ENCODE results near the gene RAB1A. TPM values are rescaled to one million over a fixed set of nuclear protein-coding genes. Genes with fewer than 3 reads are reported as not detected.
"Not testable (repeated sequence)": the region's sequence is repeated elsewhere in the genome, so short reads cannot be mapped to it uniquely, and the experiment has no call there.

RAB1A gene
- total and polyA plus RNA-seq, 2 donors from 2014 or later: 166 to 194 TPM

- intact Hi-C loops (cut with DNase I): no loop called here
- DNase-seq (peak in 3 of 5 donors; percentile 63 to 90 (median 74)), FAIRE-seq (no peak)
- Histone ChIP-seq H3K36me3 (ENCODE audit: control insufficient read depth in 2 of 3, insufficient read depth in 3 of 3, low read length in 3 of 3) (no peaks in the 10 kb centered on the region), H3K9me3 (ENCODE audit: control insufficient read depth in 2 of 3, insufficient read depth in 1 of 3, low read length in 3 of 3) (no peaks in the 10 kb centered on the region), H3K27me3 (ENCODE audit: control insufficient read depth, insufficient read depth, low read length) (no peaks in the 10 kb centered on the region), H3K27ac (ENCODE audit: low read depth in 2 of 2, low read length in 2 of 2) (peak overlapping the region; percentile 99 to 100), H3K9ac (ENCODE audit: low read length in 3 of 3) (peak overlapping the region; percentile 73 to 97 (median 95)), H3K4me1 (ENCODE audit: control insufficient read depth in 2 of 3, insufficient read depth in 2 of 3, low read depth in 1 of 3, low read length in 3 of 3) (peaks cover 0 to 32% (median 0%) of the 10 kb centered on the region in 3 donors), H3K4me3 (ENCODE audit: low read length in 3 of 3) (peak overlapping the region; percentile 93 to 98 (median 97))
- TF ChIP-seq CTCF (IDR thresholded peaks at IDR 0.05; ENCODE audit: borderline replicate concordance, extremely low read depth, insufficient read depth): no peak
Observed at GRCh38 chr2:65129286-65129825, 550 bp downstream of the RAB1A start.

GRCh38 chr2:65128297-65129190 is 1.4 kb downstream of the RAB1A start:
- Histone ChIP-seq H3K36me3 (ENCODE audit: control insufficient read depth in 2 of 3, insufficient read depth in 3 of 3, low read length in 3 of 3) (no peaks in the 10 kb centered on the region), H3K27me3 (ENCODE audit: control insufficient read depth, insufficient read depth, low read length) (no peaks in the 10 kb centered on the region), H3K4me3 (ENCODE audit: low read length in 3 of 3) (peak overlapping the region; percentile 93 to 98 (median 97)), H3K9me3 (ENCODE audit: control insufficient read depth in 2 of 3, insufficient read depth in 1 of 3, low read length in 3 of 3) (no peaks in the 10 kb centered on the region), H3K9ac (ENCODE audit: low read length in 3 of 3) (peak overlapping the region; percentile 73 to 97 (median 95)), H3K4me1 (ENCODE audit: control insufficient read depth in 2 of 3, insufficient read depth in 2 of 3, low read depth in 1 of 3, low read length in 3 of 3) (peaks cover 0 to 32% (median 5%) of the 10 kb centered on the region in 3 donors), H3K27ac (ENCODE audit: low read depth in 2 of 2, low read length in 2 of 2) (peak overlapping the region; percentile 56 to 99)
- DNase-seq (peak in 2 of 5 donors; percentile 43 to 60), FAIRE-seq (no peak)
- no peak for TF ChIP-seq CTCF (IDR thresholded peaks at IDR 0.05; ENCODE audit: borderline replicate concordance, extremely low read depth, insufficient read depth)
- intact Hi-C loops (cut with DNase I): no loop called here

GRCh38 chr2:65125457-65125856 is 4.4 kb downstream of the RAB1A start:
- H3K27ac ChIP-seq (ENCODE audit: low read depth in 2 of 2, low read length in 2 of 2); intact Hi-C loops (cut with DNase I); H3K27me3 ChIP-seq (ENCODE audit: control insufficient read depth, insufficient read depth, low read length); H3K36me3 ChIP-seq (ENCODE audit: control insufficient read depth in 2 of 3, insufficient read depth in 3 of 3, low read length in 3 of 3); H3K9ac ChIP-seq (ENCODE audit: low read length in 3 of 3); H3K9me3 ChIP-seq (ENCODE audit: control insufficient read depth in 2 of 3, insufficient read depth in 1 of 3, low read length in 3 of 3); DNase-seq; H3K4me3 ChIP-seq (ENCODE audit: low read length in 3 of 3); FAIRE-seq: not testable (repeated sequence)
- H3K4me1 ChIP-seq (ENCODE audit: control insufficient read depth in 2 of 3, insufficient read depth in 2 of 3, low read depth in 1 of 3, low read length in 3 of 3): peaks cover 0 to 29% (median 5%) of the 10 kb centered on the region in 3 donors

DNA sequence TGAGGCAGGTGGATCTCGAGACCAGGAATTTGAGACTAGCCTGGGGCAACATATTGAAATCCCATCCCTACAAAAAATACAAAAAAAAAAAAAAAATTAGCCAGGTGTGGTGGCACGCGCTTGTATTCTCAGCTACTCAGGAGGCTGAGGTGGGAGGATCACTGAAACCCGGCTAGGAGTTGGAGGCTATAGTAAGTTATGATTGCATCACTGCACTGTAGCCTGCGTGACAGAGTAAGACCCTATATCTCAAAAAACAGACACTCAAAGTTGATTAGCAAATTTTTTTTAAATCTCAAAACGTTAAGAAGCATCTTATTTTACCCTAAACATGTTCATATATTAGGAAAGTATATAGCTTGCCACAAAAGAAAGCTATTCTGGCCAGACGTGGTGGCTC is 7.6 kb downstream of the RAB1A start:
- peaks cover 0 to 28% (median 8%) of the 10 kb centered on the region in 3 donors for H3K4me1 ChIP-seq (ENCODE audit: control insufficient read depth in 2 of 3, insufficient read depth in 2 of 3, low read depth in 1 of 3, low read length in 3 of 3)
- FAIRE-seq (no peak), DNase-seq (no peak)
- TF ChIP-seq CTCF (IDR thresholded peaks at IDR 0.05; ENCODE audit: borderline replicate concordance, extremely low read depth, insufficient read depth): no peak
- no peaks in the 10 kb centered on the region for H3K27me3 ChIP-seq (ENCODE audit: control insufficient read depth, insufficient read depth, low read length)
- intact Hi-C loops (cut with DNase I): no loop called here
- H3K4me3 ChIP-seq (ENCODE audit: low read length in 3 of 3): no peak overlapping the region
- no peak overlapping the region for H3K9ac ChIP-seq (ENCODE audit: low read length in 3 of 3)
- H3K36me3 ChIP-seq (ENCODE audit: control insufficient read depth in 2 of 3, insufficient read depth in 3 of 3, low read length in 3 of 3): no peaks in the 10 kb centered on the region
- no peak overlapping the region for H3K27ac ChIP-seq (ENCODE audit: low read depth in 2 of 2, low read length in 2 of 2)
- no peaks in the 10 kb centered on the region for H3K9me3 ChIP-seq (ENCODE audit: control insufficient read depth in 2 of 3, insufficient read depth in 1 of 3, low read length in 3 of 3)
